ENCODE data around the gene ASCL5. TPM values are rescaled to one million over a fixed set of nuclear protein-coding genes. Genes with fewer than 3 reads are reported as not detected.

The ASCL5 gene
- polyA plus RNA-seq, 3 donors, result 0.15 to 0.36 (median 0.20) TPM

GRCh38 chr1:201154389-201155165 lies 27.6 kb upstream of the ASCL5 start, which contains the start of gene TMEM9:
TMEM9 (minus strand) TSS chr1:201154474; CDS start chr1:201153923, 551 bp downstream.
- peak; percentile 98 for DNase-seq

GRCh38 chr1:201153474-201154388 lies 26.7 kb upstream of the ASCL5 start:
- no peak for DNase-seq

GRCh38 chr1:201149400-201149799 lies 22.4 kb upstream of the ASCL5 start:
- DNase-seq, result no peak

GRCh38 chr1:201147396-201148015 lies 20.5 kb upstream of the ASCL5 start:
- no peak for DNase-seq

- DNase-seq, result no peak
Observed at GRCh38 chr1:201146626-201147390, 19.8 kb upstream of the ASCL5 start.

GRCh38 chr1:201145816-201146215 lies 18.8 kb upstream of the ASCL5 start:
- DNase-seq, result no peak

GRCh38 chr1:201145132-201145531 lies 18.1 kb upstream of the ASCL5 start:
- no peak for DNase-seq

- DNase-seq, result no peak
Observed at GRCh38 chr1:201144701-201145100, 17.7 kb upstream of the ASCL5 start.

- no peak for DNase-seq
Observed at GRCh38 chr1:201143726-201144635, 17.0 kb upstream of the ASCL5 start.

- no peak for DNase-seq
Observed at GRCh38 chr1:201142849-201143725, 16.1 kb upstream of the ASCL5 start.

- DNase-seq, result no peak
Observed at GRCh38 chr1:201142011-201142848, 15.2 kb upstream of the ASCL5 start.

GRCh38 chr1:201141418-201141817 lies 14.4 kb upstream of the ASCL5 start:
- DNase-seq, result no peak

- no peak for DNase-seq
Observed at GRCh38 chr1:201140941-201141260, 13.9 kb upstream of the ASCL5 start.

GRCh38 chr1:201140235-201140940 lies 13.4 kb upstream of the ASCL5 start:
- no peak for DNase-seq

GRCh38 chr1:201139756-201140155 lies 12.8 kb upstream of the ASCL5 start:
- no peak for DNase-seq

- no peak for DNase-seq
Observed at GRCh38 chr1:201139306-201139705, 12.3 kb upstream of the ASCL5 start.

GRCh38 chr1:201138311-201138840 lies 11.4 kb upstream of the ASCL5 start:
- DNase-seq, result no peak

Measured in renal pelvis (tissue), 4 donors.